ENCODE data around the gene OSBPL1A. TPM values are rescaled to one million over a fixed set of nuclear protein-coding genes. Genes with fewer than 3 reads are reported as not detected.
"Not testable (repeated sequence)": the region's sequence is repeated elsewhere in the genome, so short reads cannot be mapped to it uniquely, and the experiment has no call there.

Gene OSBPL1A
- total RNA-seq, 1 donor from 2014 or later, result 34.8 TPM

GRCh38 chr18:24397131-24397693 lies 412 bp downstream of the OSBPL1A start:
- peak; percentile 92 for DNase-seq

GRCh38 chr18:24396082-24396633 lies 1.5 kb downstream of the OSBPL1A start:
- no peak for DNase-seq

- DNase-seq, result peak; percentile 50
Measured at GRCh38 chr18:24395049-24395795, 2.4 kb downstream of the OSBPL1A start.

DNA sequence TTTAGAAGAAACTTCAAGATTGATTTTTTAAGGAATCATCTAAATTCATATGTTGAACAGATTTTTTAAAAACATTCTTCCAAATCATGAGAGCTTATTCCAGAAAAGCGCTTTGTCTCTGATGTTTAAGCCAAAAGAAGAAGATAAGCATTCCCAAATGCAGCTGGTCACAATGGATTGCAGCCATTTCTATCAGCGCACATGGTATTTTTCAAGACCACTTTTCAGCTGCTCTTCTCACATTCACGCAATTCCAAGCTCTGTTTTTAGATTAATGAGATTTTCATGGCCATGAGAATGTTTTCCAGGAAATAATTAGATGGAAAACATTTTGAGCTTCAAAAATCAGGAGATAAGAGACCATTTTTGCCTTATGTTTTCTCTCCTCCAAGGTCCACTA lies 8.7 kb downstream of the OSBPL1A start:
- DNase-seq, result peak; percentile 83

- DNase-seq, result no peak
Measured at GRCh38 chr18:24386681-24387080, 10.9 kb downstream of the OSBPL1A start.

- DNase-seq, result no peak
Measured at GRCh38 chr18:24381126-24381525, 16.5 kb downstream of the OSBPL1A start.

- no peak for DNase-seq
Measured at GRCh38 chr18:24380163-24380747, 17.4 kb downstream of the OSBPL1A start.

- no peak for DNase-seq
Measured at GRCh38 chr18:24378598-24378997, 19.0 kb downstream of the OSBPL1A start.

GRCh38 chr18:24376531-24376930 lies 21.1 kb downstream of the OSBPL1A start:
- not testable (repeated sequence) for DNase-seq

DNA sequence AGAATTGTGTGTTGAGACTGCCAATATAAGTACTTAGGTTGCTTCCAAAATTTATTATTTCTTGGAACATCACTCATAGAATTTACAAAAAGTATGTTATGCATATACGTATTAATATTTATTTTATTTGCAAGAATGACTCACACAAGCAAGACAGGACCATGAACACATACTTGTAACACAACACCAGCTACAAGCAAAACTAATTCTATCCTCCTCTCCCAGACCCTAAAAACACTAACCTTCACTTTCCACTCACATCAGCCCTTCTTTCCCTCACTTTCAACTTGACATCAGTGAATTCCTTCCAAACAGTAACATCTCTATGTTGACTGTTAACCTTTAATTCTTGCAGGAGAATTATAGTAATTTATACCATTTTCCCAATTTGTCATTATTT lies 24.3 kb downstream of the OSBPL1A start:
- no peak for DNase-seq

DNA sequence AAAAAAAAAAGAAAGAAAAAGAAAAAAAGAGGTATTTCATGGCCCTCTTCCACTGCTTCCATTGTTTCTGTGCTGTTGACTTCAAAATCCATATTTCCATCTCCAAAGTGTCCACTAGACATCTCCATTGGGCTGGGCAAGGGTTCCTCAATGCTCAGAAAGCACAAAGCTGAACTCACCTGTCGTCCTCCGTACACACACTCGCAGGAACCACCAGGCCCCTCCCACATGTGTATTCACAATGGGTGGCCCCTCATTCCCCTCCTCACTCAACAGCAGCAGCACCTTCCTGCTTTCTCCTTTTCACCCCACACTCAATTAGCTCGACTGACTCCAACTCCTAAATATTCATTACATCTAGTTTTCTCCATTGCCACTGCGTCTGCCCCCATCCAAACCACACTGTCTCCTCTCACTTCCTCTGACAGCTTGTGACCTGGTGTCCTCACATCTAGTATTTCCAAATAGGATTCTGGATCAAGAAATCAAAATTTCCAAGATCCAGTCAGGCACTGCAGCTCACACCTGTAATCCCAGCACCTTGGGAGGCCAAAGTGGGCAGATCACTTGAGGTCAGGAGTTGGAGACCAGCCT lies 25.2 kb downstream of the OSBPL1A start:
- DNase-seq, result no peak

- DNase-seq, result no peak
Measured at GRCh38 chr18:24370120-24370519, 27.5 kb downstream of the OSBPL1A start.

GRCh38 chr18:24369426-24369825 lies 28.2 kb downstream of the OSBPL1A start:
- DNase-seq, result no peak

GRCh38 chr18:24368749-24369148 lies 28.9 kb downstream of the OSBPL1A start:
- DNase-seq, result no peak

GRCh38 chr18:24366328-24366727 lies 31.3 kb downstream of the OSBPL1A start:
- DNase-seq, result no peak

DNA sequence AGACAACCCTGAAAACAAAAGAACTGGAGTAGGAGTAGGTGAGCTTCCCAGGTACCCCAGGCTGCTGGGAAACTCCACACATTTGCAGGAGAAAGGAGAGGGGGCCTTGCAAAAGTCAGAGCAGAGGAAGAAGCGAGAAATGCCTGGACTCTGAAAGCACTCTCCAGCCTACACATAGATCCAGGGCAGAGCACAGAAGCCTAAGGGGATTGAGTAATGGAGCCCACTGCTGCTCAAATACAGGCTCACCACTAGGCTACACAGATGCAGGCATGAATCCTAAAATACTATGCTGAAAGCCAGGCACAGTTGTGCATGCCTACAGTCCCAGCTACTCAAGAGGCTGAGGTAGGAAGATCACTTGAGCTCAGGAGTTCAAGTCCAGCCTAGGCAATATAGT lies 33.4 kb downstream of the OSBPL1A start:
- DNase-seq, result no peak

- DNase-seq, result no peak
Measured at GRCh38 chr18:24362757-24363156, 34.9 kb downstream of the OSBPL1A start.

DNA sequence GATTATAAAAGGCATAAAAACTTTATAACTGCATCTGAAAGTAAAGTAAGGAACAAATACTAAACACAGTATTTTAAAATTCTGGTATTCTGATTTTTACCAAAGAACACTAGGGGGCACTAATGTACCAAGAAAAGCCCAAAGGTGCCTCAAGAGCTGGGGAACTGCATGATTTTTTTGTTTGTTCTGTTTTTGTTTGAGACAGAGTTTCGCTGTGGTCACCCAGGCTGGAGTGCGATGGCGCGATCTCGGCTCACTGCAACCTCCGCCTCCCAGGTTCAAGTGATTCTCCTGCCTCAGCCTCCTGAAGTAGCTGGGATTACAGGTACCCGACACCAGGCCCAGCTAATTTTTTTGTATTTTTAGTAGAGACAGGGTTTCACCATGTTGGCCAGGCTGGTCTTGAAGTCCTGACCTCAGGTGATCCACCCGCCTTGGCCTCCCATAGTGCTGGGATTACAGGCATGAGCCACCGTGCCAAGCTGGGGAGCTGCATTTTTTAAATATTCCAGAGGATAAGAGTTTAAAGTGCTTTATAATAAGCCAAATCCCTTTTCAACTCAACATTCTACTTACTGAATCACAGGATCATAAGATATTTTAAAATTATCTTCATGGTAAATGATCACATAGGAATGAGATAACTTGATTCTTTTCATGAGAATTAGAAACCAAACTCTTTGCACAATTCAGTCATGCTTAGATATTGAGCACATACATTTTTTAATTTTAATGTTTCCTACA lies 37.7 kb downstream of the OSBPL1A start:
- peak; percentile 26 for DNase-seq

DNA sequence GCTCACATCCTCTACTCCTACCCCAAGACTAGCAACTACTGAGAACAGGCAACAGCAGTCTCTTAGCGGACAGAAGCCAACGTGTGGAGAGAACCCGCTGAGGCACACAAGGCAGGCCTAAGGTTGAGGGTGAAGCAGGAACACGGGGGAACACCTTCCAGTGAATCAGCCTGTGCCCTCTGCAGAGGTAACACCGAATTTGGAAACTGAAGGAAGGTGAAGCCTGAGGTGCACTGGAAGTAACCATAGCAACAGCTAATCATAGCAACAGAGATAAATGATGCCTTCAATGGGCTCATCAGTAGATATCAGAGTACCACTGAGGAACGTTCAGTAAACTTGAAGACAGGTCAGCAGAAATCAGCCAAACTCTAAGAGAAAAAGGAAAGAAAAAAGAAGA lies 43.3 kb downstream of the OSBPL1A start:
- DNase-seq, result no peak

DNA sequence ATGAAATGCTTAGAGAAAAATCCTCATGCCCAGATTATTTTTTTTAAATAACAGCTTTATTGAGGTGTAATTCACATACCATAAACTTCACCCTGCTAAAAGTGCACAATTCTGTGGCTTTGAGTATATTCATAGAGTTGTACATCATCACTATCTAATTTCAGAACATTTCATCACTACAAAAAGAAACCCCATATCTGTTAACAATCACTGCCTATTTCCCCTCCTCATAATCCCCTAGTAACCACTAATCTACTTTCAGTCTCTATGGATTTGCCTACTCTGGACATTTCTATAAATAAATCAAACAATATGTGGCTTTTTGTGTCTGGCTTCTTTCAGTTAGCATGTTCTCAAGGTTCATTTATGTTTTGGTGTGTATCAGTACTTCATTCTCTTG lies 51.4 kb downstream of the OSBPL1A start:
- no peak for DNase-seq

DNA sequence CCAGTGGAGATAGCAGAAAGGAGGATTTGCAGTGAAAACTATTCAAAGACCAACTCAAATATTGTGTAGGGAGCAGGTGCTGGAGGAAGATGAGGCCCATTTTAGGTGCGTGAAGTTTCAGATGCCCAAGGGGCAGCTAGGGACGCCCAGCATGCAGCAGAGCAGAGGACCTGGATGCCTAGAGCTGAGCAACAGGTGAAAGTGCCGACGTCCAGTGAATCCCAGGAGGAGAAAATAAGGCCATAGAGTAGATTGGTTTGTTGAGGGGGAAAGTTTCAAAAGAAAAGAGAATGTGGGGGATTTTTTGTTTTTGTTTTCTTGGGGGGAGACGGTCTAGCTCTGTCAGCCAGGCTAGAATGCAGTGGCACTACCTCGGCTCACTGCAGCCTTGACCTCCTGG lies 53.1 kb downstream of the OSBPL1A start:
- no peak for DNase-seq

DNA sequence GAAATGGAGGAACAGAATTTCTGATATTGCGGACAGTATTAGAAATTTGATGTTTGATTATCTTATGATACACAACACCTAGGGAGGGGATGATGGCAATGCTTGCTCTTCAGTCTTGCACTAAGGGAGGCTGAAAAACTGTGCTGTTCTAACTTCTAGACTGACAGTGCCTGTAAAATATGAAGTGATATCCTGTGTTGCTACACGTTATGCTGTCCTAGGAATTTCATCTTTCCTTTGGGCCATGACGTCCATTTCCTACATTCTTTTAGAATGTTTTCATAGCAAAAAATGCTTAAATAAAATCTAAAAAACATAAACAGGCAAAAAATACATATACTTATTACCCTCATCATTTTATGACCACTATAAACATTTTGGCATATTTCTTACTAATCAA lies 55.3 kb downstream of the OSBPL1A start:
- DNase-seq, result no peak
